HG03520 (cell line): ENCODE data around the gene SDC3.

Experiments
- ATAC-seq: cut with Tn5 transposase; IDR thresholded peaks from one replicate; pipeline ENCODE4 v1.9.1; 2021; ENCODE audit warnings: mild to moderate bottlenecking, moderate library complexity; ENCODE audit not compliant: unreplicated experiment

The SDC3 gene

DNA sequence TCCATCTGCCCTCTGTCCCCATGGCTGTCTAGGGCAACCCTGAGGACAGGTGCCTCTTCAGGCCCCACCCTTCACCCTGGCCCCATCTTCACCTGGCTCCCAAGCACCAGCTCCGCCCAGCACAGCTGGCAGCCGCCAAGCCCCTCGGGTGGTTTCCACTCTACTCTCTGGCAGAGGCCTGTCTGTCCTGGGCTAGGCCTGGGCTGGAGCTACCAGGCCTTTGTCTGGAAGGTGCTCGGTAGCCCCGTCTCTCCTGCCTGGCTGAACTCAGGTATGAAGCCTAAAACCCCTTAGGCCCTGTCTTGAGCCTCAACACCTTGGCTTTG lies 17.4 kb downstream of the SDC3 start:
- ATAC-seq: no peak

DNA sequence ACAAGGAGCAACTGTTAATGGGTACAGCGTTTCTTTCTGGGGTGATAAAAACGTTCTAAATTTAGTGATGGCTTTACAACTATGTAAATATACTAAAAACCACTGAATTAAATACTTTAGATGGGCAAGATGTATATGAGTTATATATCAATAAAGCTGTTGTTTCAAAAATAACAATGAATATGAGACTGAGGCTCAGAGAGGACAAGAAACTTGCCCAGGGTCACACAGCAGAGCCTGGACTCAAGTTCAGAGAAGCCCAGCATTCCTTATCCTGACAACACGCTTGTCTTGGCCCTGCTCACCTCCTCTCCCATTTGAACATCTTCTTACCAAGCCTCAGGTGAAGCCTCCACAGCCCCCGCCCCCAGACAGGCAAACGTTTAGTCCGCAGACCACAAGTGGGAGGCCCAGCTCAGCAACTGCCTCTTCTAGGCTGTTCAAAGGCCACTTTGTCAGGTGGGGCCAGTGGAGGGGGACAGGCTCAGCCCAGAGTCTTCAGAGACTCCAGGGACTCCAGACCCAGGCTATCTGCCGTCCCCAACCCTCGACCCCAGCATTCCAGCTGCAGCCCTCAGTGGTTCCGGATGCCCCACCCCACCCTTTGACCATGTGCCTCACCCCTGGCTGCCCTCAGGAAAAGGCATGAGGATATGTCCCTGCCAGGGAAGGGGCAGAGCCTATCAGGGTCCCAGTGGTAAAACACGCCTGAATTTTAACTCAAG lies 17.9 kb downstream of the SDC3 start:
- no peak for ATAC-seq

DNA sequence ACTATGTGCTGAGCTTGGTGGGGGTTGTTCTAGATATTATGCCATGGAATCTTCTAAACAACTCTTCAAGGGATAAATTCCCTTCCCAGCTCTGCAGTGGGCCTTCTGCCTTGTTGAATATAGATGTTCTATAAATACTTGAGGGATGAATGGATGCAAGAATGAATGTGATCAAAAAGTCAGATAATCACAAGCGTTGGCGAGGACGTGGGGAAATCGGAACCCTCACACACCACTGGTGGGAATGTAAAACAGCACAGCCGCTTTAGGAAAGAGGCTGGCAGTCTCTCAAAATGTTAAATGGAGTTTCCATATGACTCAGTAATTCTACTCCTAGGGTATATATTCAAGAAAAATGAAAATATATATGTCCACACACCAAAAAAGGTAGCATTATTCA lies 19.0 kb downstream of the SDC3 start:
- ATAC-seq: no peak

- ATAC-seq: no peak
Observed at GRCh38 chr1:30888975-30889374, 19.6 kb downstream of the SDC3 start.

DNA sequence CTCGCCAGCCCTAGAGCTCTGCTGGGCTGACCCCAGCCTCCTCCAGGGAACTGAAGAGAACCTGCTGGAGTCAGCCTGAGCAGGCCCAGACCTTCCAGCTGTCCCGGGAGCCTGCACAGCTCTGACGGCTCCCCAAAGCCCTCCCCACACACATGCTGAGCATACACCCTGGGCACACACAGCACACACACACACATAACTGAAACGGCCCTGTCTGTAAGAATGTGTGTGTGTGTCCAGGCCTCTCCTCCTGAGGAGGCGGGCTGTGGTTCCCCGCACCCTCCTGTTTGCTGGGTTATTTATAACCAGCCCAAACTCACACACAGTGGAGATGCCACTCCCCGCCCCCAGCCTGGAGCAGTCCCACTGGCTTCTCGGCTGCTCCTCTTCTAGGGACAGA lies 20.2 kb downstream of the SDC3 start:
- no peak for ATAC-seq

DNA sequence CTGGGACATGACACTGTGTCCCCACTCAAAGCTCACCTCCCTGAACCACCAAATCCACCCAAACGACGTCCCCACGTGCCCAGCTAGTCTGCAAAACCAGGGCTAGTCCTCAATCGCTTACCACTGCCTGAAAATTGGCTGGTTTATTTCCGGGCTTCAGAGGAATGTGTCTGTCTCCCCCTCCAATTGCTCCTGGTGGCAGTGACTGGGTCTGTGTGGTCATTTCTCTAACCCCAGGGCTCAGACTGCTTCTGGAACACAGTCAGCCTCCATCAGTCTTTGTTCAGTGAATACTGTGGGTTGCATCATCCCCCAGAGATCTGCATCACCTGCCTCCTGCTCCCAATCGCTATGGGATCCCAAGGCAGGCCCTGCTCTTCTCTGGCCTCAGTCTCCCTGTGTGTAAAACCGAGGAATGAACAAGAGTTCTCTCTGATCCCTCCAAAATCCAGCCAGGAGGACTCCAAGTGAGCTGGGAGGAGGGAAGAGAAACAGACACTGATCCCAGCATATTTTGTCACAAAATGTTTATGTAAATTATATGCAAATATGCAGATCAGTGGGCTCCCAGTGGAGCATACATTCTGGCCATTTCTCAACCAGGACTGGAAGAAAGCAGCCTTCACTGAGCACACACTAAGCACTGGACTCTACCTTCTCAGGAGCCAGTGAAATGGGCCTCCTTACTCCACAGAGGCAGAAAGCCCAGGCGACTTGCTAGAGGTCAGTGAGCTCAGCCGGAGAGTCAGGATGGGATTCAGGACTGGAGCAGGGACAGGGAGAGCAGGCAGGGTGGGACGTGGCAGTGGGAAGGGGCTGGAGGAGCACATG lies 20.9 kb downstream of the SDC3 start:
- no peak for ATAC-seq

DNA sequence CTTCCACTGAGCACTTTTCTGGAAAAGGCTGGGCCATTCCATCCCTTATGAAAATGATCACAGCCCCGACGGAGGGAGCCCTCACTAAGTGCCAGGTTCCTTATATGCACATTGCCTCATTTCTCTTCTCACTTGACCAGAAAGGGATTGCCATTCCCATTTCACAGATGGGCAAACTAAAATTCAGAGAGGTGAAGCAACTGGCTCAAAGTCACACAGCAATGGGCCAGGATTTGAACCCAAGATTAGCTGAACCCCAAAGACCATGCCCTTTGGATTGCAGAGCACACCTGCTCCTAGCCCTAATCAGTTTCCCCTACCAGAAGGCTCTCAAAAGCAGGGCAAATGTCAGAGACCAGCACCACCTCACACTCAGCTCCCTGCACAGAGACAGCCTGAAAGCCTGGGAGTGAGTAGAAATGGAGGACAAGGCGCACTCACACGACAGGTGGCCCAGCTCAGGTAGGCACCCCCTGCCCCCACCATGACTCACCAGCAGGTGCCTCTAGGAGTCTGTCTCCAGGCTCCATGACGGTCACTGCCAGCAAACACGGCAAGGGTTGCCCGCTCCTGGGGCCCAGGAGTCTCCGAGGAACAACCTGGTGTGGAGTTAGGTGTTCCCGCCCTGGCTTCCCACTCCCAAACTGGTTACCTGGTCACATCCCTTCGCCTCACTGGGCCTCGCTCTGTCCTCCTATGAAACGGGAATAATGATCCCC lies 21.7 kb downstream of the SDC3 start:
- no peak for ATAC-seq

DNA sequence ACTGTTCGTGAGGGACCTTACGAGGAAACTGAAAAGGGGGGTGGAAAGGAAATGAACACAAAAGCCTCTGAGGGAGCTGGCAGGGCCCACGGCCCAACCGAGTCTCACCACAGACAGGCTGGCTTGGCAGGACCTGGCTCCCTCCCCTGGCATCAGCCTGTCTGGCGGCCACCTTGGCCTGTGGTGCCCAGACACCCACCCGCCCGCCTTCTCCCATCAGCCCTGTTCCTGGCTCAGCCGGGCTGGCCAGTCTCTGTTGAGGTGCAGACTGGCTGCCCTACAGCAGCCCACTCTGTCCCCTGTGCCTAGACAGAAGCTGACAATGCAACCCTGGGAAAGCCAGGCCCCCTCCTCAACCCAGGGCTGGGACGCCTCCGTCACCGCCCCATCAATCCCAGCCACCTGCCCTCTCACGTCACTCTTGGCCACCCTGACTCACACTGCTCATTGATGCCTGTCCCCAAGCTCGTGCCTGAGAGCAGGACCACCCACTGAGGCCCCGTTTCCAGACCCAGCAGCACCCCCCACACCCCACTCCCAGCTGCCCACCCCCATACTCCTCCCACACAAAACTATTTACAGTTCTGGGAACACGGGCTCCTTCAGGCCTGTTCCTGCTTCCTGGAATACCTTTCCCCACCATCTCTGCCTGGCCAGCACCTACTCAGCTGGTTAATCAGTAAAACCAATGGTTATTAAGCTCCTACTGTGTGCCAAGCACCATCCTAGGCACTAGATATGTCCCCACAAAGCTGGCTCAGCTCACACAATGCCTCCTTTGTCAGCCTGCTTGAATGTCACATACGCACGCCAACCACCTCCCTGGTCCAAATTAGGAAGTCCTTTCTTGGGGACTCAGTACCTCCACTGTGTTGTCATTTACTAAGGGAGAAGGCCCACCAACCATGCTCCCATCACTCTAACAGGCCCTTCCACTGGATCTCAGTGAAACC lies 22.7 kb downstream of the SDC3 start:
- ATAC-seq: no peak

DNA sequence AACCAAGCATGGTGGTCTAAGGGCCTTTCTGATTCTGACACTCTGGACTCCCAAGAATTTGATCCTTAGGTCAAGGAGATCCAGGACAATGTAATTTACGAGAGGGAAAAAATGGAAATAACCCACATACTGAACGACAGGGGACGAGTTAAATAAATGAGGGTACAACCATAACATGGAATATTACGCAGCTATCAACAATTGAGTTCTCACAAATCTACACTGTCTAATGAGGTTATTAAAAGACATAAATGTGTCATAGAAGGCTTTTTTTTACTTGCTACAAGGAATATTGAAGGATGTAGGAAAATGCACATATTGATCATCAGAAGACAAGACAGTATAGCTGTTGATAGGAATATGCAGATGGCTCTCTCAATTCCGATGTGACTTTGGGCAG lies 23.8 kb downstream of the SDC3 start:
- no peak for ATAC-seq

DNA sequence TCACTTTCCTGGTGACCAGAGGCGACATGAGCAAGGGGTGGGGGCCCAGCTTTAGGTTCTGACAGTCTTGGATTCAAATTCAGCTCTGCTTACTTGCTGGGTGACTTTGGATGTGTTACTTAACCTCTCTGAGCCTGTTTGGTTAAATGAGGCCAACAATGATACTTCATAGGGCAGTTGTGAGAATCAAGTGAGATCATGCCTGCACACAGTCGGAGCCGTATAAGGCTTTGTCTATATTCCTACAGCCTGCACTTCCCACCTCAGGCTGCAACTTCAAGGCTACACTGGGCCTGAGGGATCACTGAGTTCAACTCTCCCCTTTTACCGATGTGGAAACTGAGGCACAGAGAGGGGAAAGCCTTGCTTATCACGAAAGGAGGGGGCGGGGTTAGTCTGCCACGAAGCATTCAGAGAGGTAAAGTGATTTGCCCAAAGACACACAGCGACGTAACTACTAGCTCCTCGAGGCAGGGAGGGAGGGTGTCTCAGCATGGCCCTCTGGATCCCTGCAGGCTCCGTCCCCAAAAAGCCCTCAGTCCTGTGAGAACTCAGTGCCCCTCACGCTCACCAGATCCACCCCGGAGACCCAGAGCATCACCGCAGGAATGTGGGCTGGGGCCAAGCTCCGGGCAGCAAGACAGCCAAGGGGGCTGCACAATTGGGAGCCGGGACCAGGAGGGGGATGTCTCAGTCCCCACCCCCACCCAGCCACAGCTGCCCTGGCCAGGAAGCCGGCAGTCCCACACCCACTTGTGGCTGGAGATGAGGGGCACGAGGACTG lies 25.0 kb downstream of the SDC3 start:
- ATAC-seq: no peak

GRCh38 chr1:30882678-30883388 lies 25.7 kb downstream of the SDC3 start:
- no peak for ATAC-seq

DNA sequence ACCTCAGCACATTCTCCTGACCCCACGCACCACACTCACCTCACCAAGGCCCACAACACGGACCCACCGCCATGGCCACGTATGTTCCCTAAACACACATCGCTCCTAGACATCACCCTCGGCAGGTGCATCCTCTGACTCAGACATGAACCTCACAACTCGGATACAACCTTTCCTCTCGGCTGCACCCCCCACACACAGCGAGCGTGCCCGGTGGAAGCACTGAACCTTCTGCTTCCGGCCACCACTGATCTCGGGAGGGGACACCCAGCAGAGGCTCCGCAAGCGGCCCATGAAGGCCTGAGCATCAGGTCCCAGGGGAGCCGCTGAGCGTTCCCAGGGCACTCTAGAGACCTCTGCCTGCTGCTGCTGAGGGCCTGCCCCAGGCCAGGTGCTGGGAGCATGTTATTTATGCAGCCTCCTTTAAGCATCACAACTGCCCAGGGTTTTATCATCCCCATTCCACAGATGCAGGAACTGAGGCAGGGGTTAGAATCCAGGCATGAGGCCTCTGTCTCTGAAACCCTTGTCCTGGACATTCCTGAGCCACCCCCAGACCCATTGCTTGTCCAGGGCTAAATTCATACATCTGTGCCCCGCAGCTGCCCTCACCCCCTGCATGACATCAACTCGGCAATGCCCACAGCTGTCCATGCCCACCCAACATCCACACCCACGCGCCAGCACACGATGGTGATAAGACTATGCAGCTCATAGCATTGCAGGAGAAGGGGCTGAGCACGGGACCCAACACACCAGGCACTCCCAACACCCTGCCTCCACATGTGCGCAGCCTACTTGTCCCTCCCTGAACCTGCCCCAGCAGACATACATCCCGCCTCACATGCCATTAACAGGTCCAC lies 27.0 kb downstream of the SDC3 start:
- ATAC-seq: peak; percentile 49

- ATAC-seq: no peak
Observed at GRCh38 chr1:30880678-30881318, 27.8 kb downstream of the SDC3 start.

GRCh38 chr1:30879940-30880677 lies 28.4 kb downstream of the SDC3 start:
- no peak for ATAC-seq

DNA sequence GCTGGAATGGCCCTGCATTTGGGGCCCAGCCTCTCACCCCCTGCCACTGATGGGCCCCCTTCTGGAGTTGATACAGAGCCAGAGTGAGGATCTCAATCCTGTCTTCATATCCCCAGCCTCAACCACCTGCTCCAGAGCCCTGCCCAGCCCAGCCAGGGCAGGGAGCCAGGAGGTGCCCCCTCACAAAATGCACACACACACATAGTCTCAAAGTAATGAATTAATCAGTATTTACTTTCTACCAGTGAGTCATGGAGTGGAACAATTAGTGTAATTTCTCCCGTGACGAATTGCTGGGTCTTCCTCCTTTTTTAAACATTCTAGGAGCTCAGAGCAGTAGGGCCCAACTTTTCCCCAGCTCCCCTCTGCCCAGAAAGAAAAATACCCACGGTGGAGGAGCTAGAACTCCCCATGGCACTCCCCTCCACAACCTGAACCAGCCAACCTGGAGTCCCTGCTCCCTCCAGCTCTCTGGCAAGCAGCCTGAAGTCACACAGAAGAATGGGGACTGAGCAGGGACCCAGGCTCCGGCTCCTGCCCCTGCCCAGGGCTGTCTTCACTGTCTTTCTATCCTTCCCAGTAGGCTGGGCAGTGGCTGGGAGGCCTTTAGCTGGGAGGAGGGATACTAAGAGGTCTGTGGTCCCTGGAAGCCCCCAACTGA lies 29.3 kb downstream of the SDC3 start:
- ATAC-seq: no peak

GRCh38 chr1:30878559-30878958 lies 30.0 kb downstream of the SDC3 start:
- ATAC-seq: no peak

DNA sequence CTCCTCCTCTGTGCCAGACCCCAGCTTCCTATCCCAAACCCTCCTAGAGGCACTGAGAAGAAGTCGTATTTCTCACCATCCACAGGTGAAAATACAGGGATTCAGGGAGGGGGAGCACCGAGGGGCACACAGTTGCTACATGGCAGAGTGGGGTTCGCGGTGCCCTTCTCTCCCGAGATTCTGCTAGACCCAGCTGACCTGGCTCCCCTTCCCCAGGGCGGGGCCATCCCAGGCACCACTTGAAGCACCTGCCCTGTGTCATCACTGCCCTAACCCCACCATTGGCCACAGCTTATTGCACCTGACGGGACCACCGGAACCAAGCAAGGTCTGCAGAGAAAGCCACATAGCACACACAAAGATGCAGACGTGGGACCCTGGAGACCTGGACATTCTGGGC lies 30.5 kb downstream of the SDC3 start:
- no peak for ATAC-seq
